ENCODE results near the gene NEUROD2.

Gene NEUROD2

GRCh38 chr17:39606434-39607056, 1.2 kb downstream of the NEUROD2 start:
- H3K27ac Mint-ChIP-seq: no peak overlapping the region
- no peaks in the 10 kb centered on the region for H3K9me3 Mint-ChIP-seq
- peak overlapping the region; percentile 75 to 77 for H3K4me3 Mint-ChIP-seq
- H3K36me3 Mint-ChIP-seq: peaks cover 0 to 1% of the 10 kb centered on the region in 2 donors
- H3K27me3 Mint-ChIP-seq: peaks cover 54 to 82% of the 10 kb centered on the region in 2 donors
- no peak for ATAC-seq (replicated peaks)
- H3K4me1 Mint-ChIP-seq: peaks cover 21 to 46% of the 10 kb centered on the region in 2 donors
- no peak for DNase-seq

- Mint-ChIP-seq H3K36me3 (peaks cover 0 to 1% of the 10 kb centered on the region in 2 donors), H3K4me3 (peak overlapping the region; percentile 72 to 79), H3K9me3 (no peaks in the 10 kb centered on the region), H3K27ac (no peak overlapping the region), H3K27me3 (peaks cover 56 to 82% of the 10 kb centered on the region in 2 donors), H3K4me1 (peaks cover 25 to 52% of the 10 kb centered on the region in 2 donors)
- ATAC-seq (replicated peaks) (peak; percentile 33 to 36), DNase-seq (no peak)
These were observed 2.0 kb downstream of the NEUROD2 start for GRCh38 chr17:39605492-39606433.

- DNase-seq: no peak
- Mint-ChIP-seq H3K9me3 (no peaks in the 10 kb centered on the region), H3K36me3 (peaks cover 0 to 1% of the 10 kb centered on the region in 2 donors), H3K4me3 (peak overlapping the region; percentile 72 to 79), H3K27ac (peak overlapping the region; percentile 83), H3K4me1 (peaks cover 25 to 56% of the 10 kb centered on the region in 2 donors), H3K27me3 (peaks cover 63 to 89% of the 10 kb centered on the region in 2 donors)
- peak in 1 of 2 donors; percentile 5 for ATAC-seq (replicated peaks)
These were observed 2.7 kb downstream of the NEUROD2 start for GRCh38 chr17:39604911-39605491.

GRCh38 chr17:39603304-39604016, 4.3 kb downstream of the NEUROD2 start:
- DNase-seq (no peak), ATAC-seq (replicated peaks) (peak; percentile 19 to 23)
- peaks cover 27 to 72% of the 10 kb centered on the region in 2 donors for H3K4me1 Mint-ChIP-seq
- H3K9me3 Mint-ChIP-seq: no peaks in the 10 kb centered on the region
- H3K36me3 Mint-ChIP-seq: peaks cover 0 to 1% of the 10 kb centered on the region in 2 donors
- H3K27me3 Mint-ChIP-seq: peaks cover 62 to 90% of the 10 kb centered on the region in 2 donors
- H3K27ac Mint-ChIP-seq: no peak overlapping the region
- peak overlapping the region; percentile 3 to 54 for H3K4me3 Mint-ChIP-seq

GRCh38 chr17:39602533-39603303, 5.0 kb downstream of the NEUROD2 start:
- Mint-ChIP-seq H3K4me1 (peaks cover 32 to 78% of the 10 kb centered on the region in 2 donors), H3K27me3 (peaks cover 66 to 91% of the 10 kb centered on the region in 2 donors), H3K27ac (no peak overlapping the region), H3K36me3 (peaks cover 0 to 1% of the 10 kb centered on the region in 2 donors), H3K9me3 (no peaks in the 10 kb centered on the region), H3K4me3 (no peak overlapping the region)
- no peak for ATAC-seq (replicated peaks)
- no peak for DNase-seq

- ATAC-seq (replicated peaks) (no peak), DNase-seq (no peak)
- H3K4me3 Mint-ChIP-seq: no peak overlapping the region
- peaks cover 30 to 78% of the 10 kb centered on the region in 2 donors for H3K4me1 Mint-ChIP-seq
- H3K36me3 Mint-ChIP-seq: peaks cover 0 to 1% of the 10 kb centered on the region in 2 donors
- H3K27me3 Mint-ChIP-seq: peaks cover 68 to 91% of the 10 kb centered on the region in 2 donors
- no peak overlapping the region for H3K27ac Mint-ChIP-seq
- no peaks in the 10 kb centered on the region for H3K9me3 Mint-ChIP-seq
These were observed 5.8 kb downstream of the NEUROD2 start for GRCh38 chr17:39601758-39602532.

- peaks cover 31 to 80% of the 10 kb centered on the region in 2 donors for H3K4me1 Mint-ChIP-seq
- ATAC-seq (replicated peaks): no peak
- H3K27me3 Mint-ChIP-seq: peaks cover 73 to 93% of the 10 kb centered on the region in 2 donors
- peaks cover under 1 to 1% of the 10 kb centered on the region in 2 donors for H3K36me3 Mint-ChIP-seq
- H3K9me3 Mint-ChIP-seq: no peaks in the 10 kb centered on the region
- peak overlapping the region; percentile 1 for H3K27ac Mint-ChIP-seq
- no peak overlapping the region for H3K4me3 Mint-ChIP-seq
- DNase-seq: no peak
These were observed 6.6 kb downstream of the NEUROD2 start for GRCh38 chr17:39600997-39601597.

GRCh38 chr17:39600288-39600996, 7.3 kb downstream of the NEUROD2 start:
- no peak for DNase-seq
- H3K27me3 Mint-ChIP-seq: peaks cover 80 to 97% of the 10 kb centered on the region in 2 donors
- H3K27ac Mint-ChIP-seq: peak overlapping the region; percentile 20
- peaks cover 31 to 80% of the 10 kb centered on the region in 2 donors for H3K4me1 Mint-ChIP-seq
- H3K4me3 Mint-ChIP-seq: no peak overlapping the region
- ATAC-seq (replicated peaks): no peak
- H3K36me3 Mint-ChIP-seq: peaks cover 1 to 5% of the 10 kb centered on the region in 2 donors
- no peaks in the 10 kb centered on the region for H3K9me3 Mint-ChIP-seq

- Mint-ChIP-seq H3K36me3 (peaks cover 4 to 5% of the 10 kb centered on the region in 2 donors), H3K4me1 (peaks cover 27 to 73% of the 10 kb centered on the region in 2 donors), H3K27me3 (peaks cover 83 to 97% of the 10 kb centered on the region in 2 donors), H3K27ac (no peak overlapping the region), H3K9me3 (peaks cover 0 to 2% of the 10 kb centered on the region in 2 donors), H3K4me3 (peak overlapping the region; percentile 10 to 72)
- ATAC-seq (replicated peaks): no peak
- no peak for DNase-seq
These were observed 8.0 kb downstream of the NEUROD2 start for GRCh38 chr17:39599665-39600231.

GRCh38 chr17:39599004-39599664, 8.6 kb downstream of the NEUROD2 start:
- Mint-ChIP-seq H3K9me3 (peaks cover 0 to 2% of the 10 kb centered on the region in 2 donors), H3K27me3 (peaks cover 86 to 98% of the 10 kb centered on the region in 2 donors), H3K4me3 (peak overlapping the region; percentile 52 to 72), H3K27ac (no peak overlapping the region), H3K4me1 (peaks cover 26 to 69% of the 10 kb centered on the region in 2 donors), H3K36me3 (peaks cover 4 to 5% of the 10 kb centered on the region in 2 donors)
- ATAC-seq (replicated peaks): no peak
- no peak for DNase-seq

GRCh38 chr17:39598630-39599003, 9.1 kb downstream of the NEUROD2 start:
- peaks cover 23 to 65% of the 10 kb centered on the region in 2 donors for H3K4me1 Mint-ChIP-seq
- H3K27ac Mint-ChIP-seq: no peak overlapping the region
- DNase-seq: no peak
- peaks cover 87 to 98% of the 10 kb centered on the region in 2 donors for H3K27me3 Mint-ChIP-seq
- peaks cover 4 to 5% of the 10 kb centered on the region in 2 donors for H3K36me3 Mint-ChIP-seq
- ATAC-seq (replicated peaks): no peak
- H3K9me3 Mint-ChIP-seq: peaks cover 0 to 2% of the 10 kb centered on the region in 2 donors
- H3K4me3 Mint-ChIP-seq: peak overlapping the region; percentile 52 to 72
